Thyroid gland (tissue), 4 donors: ENCODE data around the gene LYRM7. TPM values are rescaled to one million over a fixed set of nuclear protein-coding genes. Genes with fewer than 3 reads are reported as not detected.
A peak's percentile ranks its signal among the peaks of the same experiment; 100 is the strongest.

Source experiments
- DNase-seq, 2 donors: peaks; one replicate each; pipeline ENCODE4 v3.0.0-alpha.2; 2019
- H3K27ac ChIP-seq, 3 donors: fragments of 200-600 bp; sonication (generic); 1 replicate in 2 of 3; 2 replicates in 1 of 3; pipeline ENCODE4 v1.5.1; 2016 to 2019; ENCODE audit warnings: mild to moderate bottlenecking in 1 of 3, moderate library complexity in 1 of 3
- H3K27me3 ChIP-seq: fragments of 200-600 bp; sonication (generic); one replicate; pipeline ENCODE4 v1.5.1; 2019
- H3K36me3 ChIP-seq, 2 donors: fragments of 200-600 bp; sonication (generic); one replicate each; pipeline ENCODE4 v1.5.1; 2016 to 2019
- H3K4me1 ChIP-seq, 2 donors: fragments of 200-600 bp; sonication (generic); one replicate each; pipeline ENCODE4 v1.5.1; 2017 to 2019
- H3K4me3 ChIP-seq, 3 donors: fragments of 200-600 bp; sonication (generic); replicated peaks in 1 of 3; 1 replicate in 2 of 3; 2 replicates in 1 of 3; pipeline ENCODE4 v1.5.1; 2016; ENCODE audit warnings: mild to moderate bottlenecking in 1 of 3
- H3K9me3 ChIP-seq: fragments of 200-600 bp; sonication (generic); one replicate; pipeline ENCODE4 v1.5.1; 2017
- CTCF ChIP-seq, 6 experiments: fragments of 200-600 bp in 3 of 6; fragments of 450-650 bp in 3 of 6; sonication (generic) in 3 of 6; IDR thresholded peaks; one replicate each; pipeline ENCODE4 v1.5.1; 2016 to 2019; ENCODE audit warnings: antibody characterized with exemption in 6 of 6, mild to moderate bottlenecking in 2 of 6, inconsistent platforms in 1 of 6, moderate library complexity in 1 of 6
- POLR2A ChIP-seq, 2 donors: fragments of 450-650 bp; IDR thresholded peaks; one replicate each; pipeline ENCODE4 v1.6.1; 2017; ENCODE audit warnings: antibody characterized with exemption in 2 of 2, mild to moderate bottlenecking in 2 of 2, moderate library complexity in 1 of 2
- whole genome bisulfite sequencing, 2 donors: methylation state at CpG; one replicate each; pipeline ENCODE4 v1.1.5; 2017; 5-methylcytosine and 5-hydroxymethylcytosine counted together
- intact Hi-C: fragments of 100-400 bp; cut with DNase I; formaldehyde crosslinking; loops from one replicate; pipeline ENCODE4 v1.15.1; 2023
- total RNA-seq, 4 donors: library from RNA; depleted of rRNA; stranded (reverse); fragments of >200 nt; gene quantifications; one replicate each; pipeline ENCODE4 v1.2.3, GENCODE V29; 2016

The LYRM7 gene
- total RNA-seq, 4 donors from 2014 or later: 8.8 to 13.2 (median 9.5) TPM

GRCh38 chr5:131164191-131165118, 6.3 kb upstream of the LYRM7 start:
- no peaks in the 10 kb centered on the region for H3K27me3 ChIP-seq
- H3K4me3 ChIP-seq: peak overlapping the region; percentile 76 to 88 (median 82)
- no peaks in the 10 kb centered on the region for H3K9me3 ChIP-seq
- H3K36me3 ChIP-seq: peaks cover 16 to 31% of the 10 kb centered on the region in 2 donors
- intact Hi-C loops: no loop called here
- 1 to 2% methylated on average over 13 to 17 of the region's 73 CpGs for WGBS, 2 donors
- TF ChIP-seq CTCF (IDR thresholded peaks at IDR 0.05): peak in 3 of 6 experiments; percentile 10 to 21 (median 17)
- no peak for TF ChIP-seq POLR2A (IDR thresholded peaks at IDR 0.05)
- H3K27ac ChIP-seq: peak overlapping the region; percentile 96 to 98 (median 96)
- peaks cover 5 to 14% of the 10 kb centered on the region in 2 donors for H3K4me1 ChIP-seq
- peak; percentile 75 to 76 for DNase-seq

GRCh38 chr5:131165119-131165727, 5.5 kb upstream of the LYRM7 start, which contains the start of gene HINT1:
HINT1 (minus strand) TSS chr5:131165256; CDS start chr5:131165205, 51 bp downstream.
- Histone ChIP-seq H3K27ac (peak within 1 kb of the TSS; percentile 96 to 98 (median 96)), H3K4me3 (peak within 1 kb of the TSS; percentile 76 to 88 (median 82)), H3K27me3 (no peaks in the 10 kb centered on the region), H3K36me3 (peaks cover 10 to 23% of the 10 kb centered on the region in 2 donors), H3K9me3 (no peaks in the 10 kb centered on the region), H3K4me1 (peaks cover 10 to 19% of the 10 kb centered on the region in 2 donors)
- peak; percentile 94 to 96 for DNase-seq
- WGBS, 2 donors: 0 to 2% methylated on average over 19 to 21 of the region's 33 CpGs
- intact Hi-C loops: no loop called here
- TF ChIP-seq POLR2A (IDR thresholded peaks at IDR 0.05) (peak; percentile 65 to 94), CTCF (IDR thresholded peaks at IDR 0.05) (peak in 3 of 6 experiments; percentile 10 to 29 (median 11))

- WGBS, 2 donors: 90 to 91% methylated on average over 5 of the region's 5 CpGs
- no peak for TF ChIP-seq POLR2A (IDR thresholded peaks at IDR 0.05)
- no peak for TF ChIP-seq CTCF (IDR thresholded peaks at IDR 0.05)
- intact Hi-C loops: no loop called here
- Histone ChIP-seq H3K4me1 (peaks cover 19 to 29% of the 10 kb centered on the region in 2 donors), H3K4me3 (no peak overlapping the region), H3K9me3 (no peaks in the 10 kb centered on the region), H3K27ac (no peak overlapping the region), H3K27me3 (no peaks in the 10 kb centered on the region), H3K36me3 (no peaks in the 10 kb centered on the region)
- no peak for DNase-seq
Observed at GRCh38 chr5:131167615-131168014, 3.1 kb upstream of the LYRM7 start.

- no peak for DNase-seq
- Histone ChIP-seq H3K27me3 (no peaks in the 10 kb centered on the region), H3K4me3 (peak overlapping the region in 2 of 3 donors; percentile 37 to 48), H3K27ac (peak overlapping the region in 2 of 3 donors; percentile 40 to 62), H3K4me1 (peaks cover 14 to 18% of the 10 kb centered on the region in 2 donors), H3K9me3 (no peaks in the 10 kb centered on the region), H3K36me3 (no peaks in the 10 kb centered on the region)
- TF ChIP-seq POLR2A (IDR thresholded peaks at IDR 0.05) (no peak), CTCF (IDR thresholded peaks at IDR 0.05) (no peak)
- intact Hi-C loops: loop anchor here (10.0 kb wide), 1 partner anchor 245 kb away; no protein-coding TSS in a partner anchor
- WGBS, 2 donors: 37 to 38% methylated on average over 16 of the region's 16 CpGs
Observed at GRCh38 chr5:131169810-131170539, 769 bp upstream of the LYRM7 start.
